Effector CD4-positive, alpha-beta T cell (primary cell): Measurements from ENCODE around the gene PRR35.

Experiments
- DNase-seq: peaks from one replicate; pipeline ENCODE4 v3.0.0-alpha.2; 2020

Gene PRR35

DNA sequence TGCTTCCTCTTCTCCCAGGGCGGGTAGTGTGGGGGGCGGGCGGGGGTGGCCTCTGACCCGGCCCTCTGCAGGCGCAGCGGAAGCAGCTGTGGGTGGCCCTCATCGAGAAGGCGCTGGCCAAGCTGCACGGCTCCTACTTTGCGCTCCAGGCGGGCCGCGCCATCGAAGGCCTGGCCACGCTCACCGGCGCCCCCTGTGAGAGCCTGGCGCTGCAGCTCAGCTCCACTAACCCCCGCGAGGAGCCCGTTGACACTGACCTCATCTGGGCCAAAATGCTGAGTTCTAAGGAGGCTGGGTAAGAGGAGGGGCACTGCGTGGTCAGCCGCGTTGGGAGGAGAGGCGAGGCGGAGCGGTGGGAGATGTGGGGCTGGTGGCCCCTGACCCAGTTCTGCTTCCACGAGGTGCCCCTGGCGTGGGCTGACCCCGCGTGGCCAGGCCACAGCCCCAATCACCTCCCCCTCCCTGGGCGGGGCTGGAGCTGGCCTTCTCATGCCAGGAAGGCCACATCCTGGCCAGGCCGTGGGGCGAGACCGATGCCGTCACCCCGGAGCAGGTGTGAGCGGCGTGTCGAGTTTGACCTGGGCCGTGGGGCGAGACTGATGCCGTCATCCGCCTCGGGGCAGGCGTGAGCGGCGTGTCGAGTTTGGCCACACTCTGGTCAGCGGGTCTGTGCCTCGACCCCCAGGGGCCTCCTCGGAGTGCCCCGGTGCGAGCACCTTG, 10.5 kb upstream of the PRR35 start:
- no peak for DNase-seq

GRCh38 chr16:551210-551609, 9.0 kb upstream of the PRR35 start:
- no peak for DNase-seq

- DNase-seq, result no peak
Observed at GRCh38 chr16:552171-552570, 8.0 kb upstream of the PRR35 start.

- DNase-seq, result no peak
Observed at GRCh38 chr16:553601-554296, 6.4 kb upstream of the PRR35 start.

- DNase-seq, result no peak
Observed at GRCh38 chr16:554297-554621, 5.9 kb upstream of the PRR35 start.

- no peak for DNase-seq
Observed at GRCh38 chr16:554640-555365, 5.4 kb upstream of the PRR35 start.

DNA sequence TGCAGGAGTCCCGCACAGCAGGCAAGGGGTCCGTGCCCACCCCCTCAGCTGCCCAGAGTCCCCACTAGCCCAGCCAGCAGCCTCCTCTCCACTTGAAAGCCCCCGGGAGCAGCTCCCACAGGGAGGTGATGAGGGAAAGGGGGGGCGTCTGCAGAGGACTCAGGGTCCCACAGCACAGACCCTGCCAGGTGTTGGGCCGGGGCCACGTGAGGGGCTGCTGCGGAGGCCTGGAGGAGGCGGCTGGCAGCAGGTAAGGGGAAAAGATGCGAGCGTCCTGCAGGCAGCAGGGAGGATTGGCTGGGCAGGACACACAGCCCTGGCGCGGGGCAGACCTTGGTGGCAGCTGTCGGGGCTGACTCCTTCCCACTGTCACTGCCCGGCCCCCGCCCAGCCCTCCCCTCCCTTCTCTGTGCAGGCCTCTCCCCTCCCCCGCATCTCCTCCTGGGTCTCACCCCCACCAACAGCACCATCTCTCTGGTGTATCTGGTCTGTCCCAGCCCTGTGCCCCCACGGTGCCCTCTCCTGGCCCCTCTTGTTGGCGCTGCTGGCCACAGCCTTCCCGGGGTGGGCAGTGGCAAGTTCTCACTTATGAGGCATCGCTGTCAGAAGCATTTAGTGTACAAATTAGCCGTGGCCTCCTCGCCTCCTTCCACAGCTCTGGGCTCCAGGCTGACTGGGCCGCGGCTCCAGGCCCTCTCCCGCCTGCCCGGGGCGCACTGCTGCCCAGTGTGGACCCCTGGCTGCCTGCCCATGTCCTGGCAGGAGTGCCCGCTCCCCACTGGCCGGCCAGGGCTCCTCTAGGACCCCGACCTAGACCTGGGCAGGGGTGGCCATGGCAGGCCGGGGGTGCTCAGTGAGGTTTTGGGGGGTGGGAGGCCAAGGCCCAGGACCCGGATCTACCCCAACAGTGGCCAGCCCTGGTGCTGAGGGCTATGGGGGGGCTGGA, 4.4 kb upstream of the PRR35 start:
- no peak for DNase-seq

DNA sequence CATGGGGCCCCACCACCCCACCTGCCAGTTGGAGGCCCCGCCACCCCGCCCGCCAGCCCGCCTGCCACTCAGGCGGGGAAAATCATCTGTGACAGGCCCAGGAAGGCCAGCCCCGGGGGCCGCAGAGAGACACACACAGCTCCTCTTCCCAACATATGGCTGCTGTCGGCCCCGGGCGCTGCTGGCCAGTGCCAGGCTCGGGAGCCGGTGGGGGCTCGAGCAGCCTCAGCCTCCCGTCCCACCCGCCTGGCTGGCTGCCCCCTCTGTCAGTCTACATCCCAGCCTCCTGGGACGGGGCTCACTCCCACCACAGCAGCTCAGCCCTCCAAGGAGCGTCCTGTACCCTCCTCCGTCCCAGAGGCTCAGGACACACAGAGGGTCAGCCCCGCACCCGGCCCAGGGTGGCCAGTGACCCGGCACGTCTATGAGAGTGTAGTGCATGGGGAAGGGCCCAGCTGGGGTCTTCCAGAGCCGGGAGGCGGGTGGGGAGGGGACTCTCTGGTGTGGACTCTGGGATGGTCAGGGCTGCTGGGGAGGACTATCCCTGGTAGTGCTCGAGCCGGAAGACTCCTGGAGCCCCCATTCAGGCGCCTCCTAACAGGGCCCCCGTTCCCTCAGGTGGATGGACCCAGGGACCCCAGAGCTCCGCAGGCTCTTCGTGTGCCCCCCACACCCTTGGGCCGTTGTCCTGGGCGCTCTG, 3.6 kb upstream of the PRR35 start:
- DNase-seq, result no peak

DNA sequence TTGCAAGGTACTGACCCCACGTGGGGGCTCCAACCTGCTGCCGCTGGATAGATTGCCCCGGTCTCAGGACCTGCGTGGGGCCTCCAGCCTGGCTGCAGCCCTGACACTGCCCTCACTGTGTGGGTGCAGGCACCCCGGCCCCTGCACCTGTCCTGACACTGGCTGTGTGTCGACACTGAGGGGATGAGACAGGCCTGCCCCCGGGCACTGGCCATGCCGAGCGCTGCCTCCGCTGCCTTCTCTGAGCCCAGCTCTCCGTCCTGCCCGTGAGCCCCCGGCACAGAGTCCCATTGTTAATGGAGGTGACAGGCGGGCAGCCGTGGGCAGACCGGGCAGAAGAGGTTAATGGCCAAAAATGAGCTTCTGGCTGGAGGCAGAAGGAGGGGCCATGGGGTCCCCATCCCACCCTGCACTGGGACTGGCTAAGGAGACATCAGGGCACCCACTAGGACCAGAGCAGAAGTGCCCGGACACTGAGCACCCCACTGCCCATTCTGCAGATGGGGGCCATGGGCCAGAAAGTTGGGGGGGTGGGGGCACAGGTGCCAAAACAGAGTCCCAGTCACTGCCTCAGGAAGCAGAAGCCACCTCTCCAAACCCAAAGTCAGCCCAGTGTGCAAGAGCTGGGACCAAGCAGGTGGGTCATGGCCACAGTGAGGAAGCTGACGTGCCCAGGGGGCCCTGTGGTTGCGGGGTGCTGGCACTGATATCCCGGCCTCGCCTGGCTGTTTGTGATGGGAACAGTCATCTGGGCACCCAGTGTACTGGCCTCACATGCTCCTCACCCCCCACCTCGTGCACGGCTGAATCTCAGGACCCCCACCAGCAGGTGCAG, 2.5 kb upstream of the PRR35 start:
- no peak for DNase-seq

DNA sequence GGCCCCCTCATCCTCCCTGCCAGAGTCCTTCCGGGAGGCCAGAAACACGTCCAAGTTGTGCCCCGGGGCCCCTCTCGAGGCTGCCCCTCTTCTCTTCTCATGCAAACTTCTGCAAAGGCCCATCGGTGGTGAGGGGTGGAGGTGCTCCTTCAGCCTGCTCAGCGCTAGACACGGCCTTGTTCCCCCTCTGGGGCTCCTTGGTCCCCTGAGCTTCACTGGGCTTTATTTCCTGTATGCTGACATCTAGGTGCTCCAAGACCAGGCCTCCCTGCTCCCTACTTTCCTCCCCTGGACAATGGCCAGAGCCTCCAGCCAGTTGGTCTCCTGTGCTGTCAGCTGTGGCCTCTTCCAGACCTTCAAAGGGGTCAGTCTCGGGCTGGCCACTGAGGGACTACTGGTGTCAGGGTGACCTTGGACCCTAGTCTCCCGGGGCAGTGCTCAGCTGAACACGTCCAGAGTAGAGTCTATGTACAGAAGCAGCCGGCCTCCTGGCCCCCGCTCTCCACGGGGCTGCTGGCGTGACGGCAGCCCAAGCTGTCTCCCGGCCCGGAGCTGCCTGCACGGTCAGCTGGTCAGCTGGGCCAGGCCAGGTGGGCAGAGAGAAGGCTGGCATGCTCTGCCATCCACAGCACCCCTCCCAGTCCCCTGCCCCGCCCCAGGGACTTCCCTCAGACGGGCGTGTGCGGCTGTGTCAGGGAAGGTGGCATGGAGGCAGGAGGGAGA, 1.7 kb upstream of the PRR35 start:
- DNase-seq, result no peak

DNA sequence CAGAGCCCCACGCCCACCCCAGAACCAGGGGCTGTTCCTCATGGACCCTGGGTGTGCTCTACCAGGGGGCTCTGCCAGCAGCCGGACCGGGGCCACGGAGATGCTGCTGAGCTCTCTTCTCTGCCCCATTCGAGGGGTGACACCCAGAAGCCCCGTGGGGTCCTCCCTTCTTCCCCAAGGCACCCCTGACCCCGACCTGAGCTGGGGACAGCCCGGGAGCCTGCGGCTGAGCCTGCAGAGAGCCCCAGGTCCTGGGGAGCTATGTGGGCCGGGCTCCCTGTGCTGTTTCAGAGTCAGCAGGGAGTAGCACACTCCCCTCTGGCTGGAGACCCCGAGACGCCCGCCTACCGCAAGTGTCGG, 1.2 kb upstream of the PRR35 start:
- no peak for DNase-seq

GRCh38 chr16:559411-560203, 587 bp upstream of the PRR35 start:
- no peak for DNase-seq

- no peak for DNase-seq
Observed at GRCh38 chr16:560701-561412, 663 bp downstream of the PRR35 start.

DNA sequence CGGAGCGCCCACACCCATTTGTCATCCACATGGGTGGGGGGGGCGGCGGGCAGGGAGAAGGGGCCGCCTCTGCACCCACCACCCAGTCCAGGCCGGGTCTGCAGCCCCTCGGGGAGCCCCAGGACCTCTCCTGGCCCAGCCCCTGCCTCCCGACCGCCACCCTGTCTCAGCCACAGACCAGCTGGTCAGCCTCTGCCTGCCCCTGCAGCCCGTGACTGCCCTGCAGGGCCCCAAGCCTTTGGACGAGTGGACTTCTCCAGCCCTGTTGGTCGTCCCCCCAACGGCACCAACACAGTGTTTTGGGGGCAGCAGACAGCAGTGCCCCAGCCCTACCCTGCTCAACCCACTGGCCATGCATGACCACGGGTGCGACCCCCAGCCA, 1.2 kb downstream of the PRR35 start:
- no peak for DNase-seq

DNA sequence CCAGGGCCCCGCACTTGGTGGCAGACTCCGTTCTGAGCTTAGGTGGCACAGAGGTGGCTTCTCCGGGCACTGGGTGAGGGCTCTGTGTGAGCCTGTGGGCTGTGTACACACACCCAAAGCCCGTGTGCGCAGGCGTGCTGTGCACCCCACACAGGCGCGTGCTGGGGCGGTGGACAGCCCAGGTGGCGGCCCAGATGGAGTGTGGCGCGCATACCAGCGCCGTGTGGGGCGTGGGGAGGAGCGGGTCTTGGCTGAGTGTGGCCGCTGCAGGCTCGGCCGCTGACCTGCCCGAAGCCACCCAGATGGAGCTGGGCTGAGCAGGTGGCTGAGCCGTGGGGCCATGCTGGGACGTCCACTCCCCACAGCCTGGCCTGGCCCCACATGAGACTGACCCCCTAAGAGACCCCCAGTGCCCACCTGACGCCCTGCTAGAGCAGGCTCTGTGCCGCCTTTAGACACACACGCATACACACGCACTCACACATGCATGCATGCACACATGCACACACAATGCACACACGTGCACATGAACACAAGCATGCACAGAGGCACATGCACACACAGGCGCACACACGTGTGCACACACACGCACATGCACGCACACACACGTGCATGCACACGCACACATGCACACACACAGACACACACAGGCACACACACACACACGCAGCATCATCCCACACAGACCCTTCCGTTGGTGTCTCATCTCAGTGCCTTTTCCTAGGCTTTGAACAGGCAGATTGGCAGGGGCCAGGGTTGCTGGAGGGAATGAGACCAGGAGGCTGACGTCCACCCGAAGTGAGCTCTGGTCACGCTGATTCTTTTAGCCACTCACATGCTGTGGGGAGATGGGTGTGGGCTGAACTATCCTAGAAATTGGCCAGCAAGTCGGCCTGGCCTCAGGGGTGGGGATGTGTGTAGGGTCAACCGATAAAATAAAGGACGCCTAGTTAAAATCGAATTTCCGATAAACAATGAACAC, 2.1 kb downstream of the PRR35 start:
- no peak for DNase-seq

GRCh38 chr16:563072-563644, 3.0 kb downstream of the PRR35 start:
- DNase-seq, result no peak

- DNase-seq, result no peak
Observed at GRCh38 chr16:564690-565418, 4.7 kb downstream of the PRR35 start.
